Stimulated activated CD8-positive, alpha-beta memory T cell treated with anti-CD3 and anti-CD28 coated beads, Interleukin-15, amount 100 ng/mL, for 1 hour (primary cell): ENCODE data around the gene LRRC40.
"Not testable (repeated sequence)": the region's sequence is repeated elsewhere in the genome, so short reads cannot be mapped to it uniquely, and the experiment has no call there.

Experiments used
- DNase-seq: peaks from one replicate; pipeline ENCODE4 v3.0.0-alpha.2; 2020; ENCODE audit warnings: low read depth

LRRC40 gene

GRCh38 chr1:70205434-70206118 lies at the start of gene LRRC40:
LRRC40 (minus strand) TSS chr1:70205579; CDS start chr1:70205540, 39 bp downstream.
- peak; percentile 94 for DNase-seq

GRCh38 chr1:70248729-70249128 lies 43.4 kb upstream of the LRRC40 start:
- no peak for DNase-seq

GRCh38 chr1:70247768-70248167 lies 42.4 kb upstream of the LRRC40 start:
- DNase-seq: no peak

GRCh38 chr1:70247122-70247521 lies 41.7 kb upstream of the LRRC40 start:
- DNase-seq: no peak

- DNase-seq: no peak
Measured at GRCh38 chr1:70239940-70240339, 34.6 kb upstream of the LRRC40 start.

GRCh38 chr1:70234733-70235132 lies 29.4 kb upstream of the LRRC40 start:
- no peak for DNase-seq

- no peak for DNase-seq
Measured at GRCh38 chr1:70231475-70231874, 26.1 kb upstream of the LRRC40 start.

- no peak for DNase-seq
Measured at GRCh38 chr1:70228670-70229069, 23.3 kb upstream of the LRRC40 start.

GRCh38 chr1:70227439-70227838 lies 22.1 kb upstream of the LRRC40 start:
- DNase-seq: no peak

GRCh38 chr1:70224954-70225353 lies 19.6 kb upstream of the LRRC40 start:
- no peak for DNase-seq

- DNase-seq: no peak
Measured at GRCh38 chr1:70222716-70223235, 17.4 kb upstream of the LRRC40 start.

- DNase-seq: peak; percentile 97
Measured at GRCh38 chr1:70221238-70222121, 16.1 kb upstream of the LRRC40 start, which contains the start of gene SRSF11. SRSF11 (plus strand) TSS chr1:70221380; CDS start chr1:70221637, 257 bp downstream.

- no peak for DNase-seq
Measured at GRCh38 chr1:70220517-70221237, 15.3 kb upstream of the LRRC40 start.

GRCh38 chr1:70220015-70220414 lies 14.6 kb upstream of the LRRC40 start:
- DNase-seq: no peak

GRCh38 chr1:70211541-70211940 lies 6.2 kb upstream of the LRRC40 start:
- DNase-seq: no peak

- no peak for DNase-seq
Measured at GRCh38 chr1:70210820-70211219, 5.4 kb upstream of the LRRC40 start.

- DNase-seq: no peak
Measured at GRCh38 chr1:70208292-70208691, 2.9 kb upstream of the LRRC40 start.

GRCh38 chr1:70207492-70207891 lies 2.1 kb upstream of the LRRC40 start:
- no peak for DNase-seq

- not testable (repeated sequence) for DNase-seq
Measured at GRCh38 chr1:70206833-70207232, 1.5 kb upstream of the LRRC40 start.

- no peak for DNase-seq
Measured at GRCh38 chr1:70205071-70205433, 327 bp downstream of the LRRC40 start.

GRCh38 chr1:70204600-70204999 lies 779 bp downstream of the LRRC40 start:
- no peak for DNase-seq

GRCh38 chr1:70204139-70204538 lies 1.2 kb downstream of the LRRC40 start:
- DNase-seq: no peak
